Spleen (tissue), 7 donors: ENCODE data around the gene GALR2.

Experiments
- CTCF ChIP-seq, 11 experiments: fragments of 200-600 bp in 7 of 11; fragments of 450-650 bp in 4 of 11; sonication (generic) in 4 of 11; IDR thresholded peaks in 8 of 11; conservative IDR thresholded peaks in 3 of 11; 1 replicate in 7 of 11; 2 replicates in 4 of 11; pipeline versions ENCODE4 v1.4.0 to v1.8.0; 2016 to 2021; ENCODE audit warnings: antibody characterized with exemption in 11 of 11, inconsistent platforms in 4 of 11, mild to moderate bottlenecking in 1 of 11
- POLR2AphosphoS5 ChIP-seq, 3 donors: sonication (generic); formaldehyde crosslinking; IDR thresholded peaks; one replicate each; pipeline ENCODE4 v1.5.1; 2017; ENCODE audit warnings: antibody characterized with exemption in 3 of 3
- donor health status: DM: no; HTN: no; CAD: no; lungs with moderate emphysema.
- donor health status: DM: no; HTN: no; CAD: no.
- donor health status: DM: no; HTN: no; CAD: no.

GRCh38 chr17:76120658-76121008, 46.1 kb downstream of the GALR2 start:
- TF ChIP-seq CTCF (IDR thresholded peaks at IDR 0.05 in 8 of 11, conservative IDR thresholded peaks at IDR 0.05 in 3 of 11) (no peak), POLR2AphosphoS5 (IDR thresholded peaks at IDR 0.05) (no peak)
